ENCODE results near the gene KIF24. TPM values are rescaled to one million over a fixed set of nuclear protein-coding genes. Genes with fewer than 3 reads are reported as not detected.
"Not testable (repeated sequence)": the region's sequence is repeated elsewhere in the genome, so short reads cannot be mapped to it uniquely, and the experiment has no call there.

KIF24 gene
- total and polyA plus RNA-seq, 2 donors (not counting 1 experiment from before 2014, with no cell fraction given) = 0.07 to 0.79 TPM

- H3K27me3 ChIP-seq (replicated peaks in 1 of 4; ENCODE audit: control extremely low read depth in 1 of 4, control insufficient read depth in 3 of 4, insufficient read depth in 4 of 4, low read length in 3 of 4); H3K27ac ChIP-seq (ENCODE audit: low read length in 2 of 2); H3K9me3 Mint-ChIP-seq (ENCODE audit: insufficient read depth); H2AFZ ChIP-seq (ENCODE audit: insufficient read depth, low read depth, low read length, poor library complexity, severe bottlenecking); H3K27me3 Mint-ChIP-seq; H3K4me3 Mint-ChIP-seq; H3K4me1 Mint-ChIP-seq; H3K27ac Mint-ChIP-seq; DNase-seq; H3K4me3 ChIP-seq (ENCODE audit: control extremely low read depth in 1 of 5, extremely low read depth in 1 of 5, insufficient read depth in 1 of 5, low read depth in 2 of 5, low read length in 4 of 5); H3K36me3 ChIP-seq (replicated peaks in 1 of 2; ENCODE audit: control extremely low read depth in 1 of 2, control insufficient read depth in 1 of 2, extremely low read depth in 1 of 2, insufficient read depth in 2 of 2, low read length in 1 of 2); H3K4me1 ChIP-seq (ENCODE audit: control insufficient read depth in 2 of 2, insufficient read depth in 2 of 2, low read length in 2 of 2); POLR2A ChIA-PET; H3K4me2 ChIP-seq (replicated peaks; ENCODE audit: low read depth, low read length, poor library complexity, severe bottlenecking); H4K20me1 ChIP-seq (ENCODE audit: control insufficient read depth, insufficient read depth, low read length, poor library complexity, severe bottlenecking); H3K9ac ChIP-seq (ENCODE audit: low read length); H3K79me2 ChIP-seq (ENCODE audit: control insufficient read depth, insufficient read depth, low read length); intact Hi-C loops (cut with micrococcal nuclease); ATAC-seq (ENCODE audit: low read depth): not testable (repeated sequence)
- WGBS (ENCODE audit: insufficient coverage) = 94% methylated on average over 3 of the region's 5 CpGs
- CTCF ChIA-PET = interaction anchor here (0.8 kb wide), 1 partner anchor 37 kb away, joined by 3 read pairs; no protein-coding TSS in a partner anchor
- peaks cover 0 to 29% (median 0%) of the 10 kb centered on the region in 3 donors for H3K9me3 ChIP-seq (ENCODE audit: control extremely low read depth in 1 of 3, control insufficient read depth in 2 of 3, insufficient read depth in 1 of 3, low read length in 2 of 3)
Measured at GRCh38 chr9:34368796-34369195, 39.7 kb upstream of the KIF24 start.

- H3K9ac ChIP-seq (ENCODE audit: low read length); H2AFZ ChIP-seq (ENCODE audit: insufficient read depth, low read depth, low read length, poor library complexity, severe bottlenecking); intact Hi-C loops (cut with micrococcal nuclease); H3K36me3 ChIP-seq (replicated peaks in 1 of 2; ENCODE audit: control extremely low read depth in 1 of 2, control insufficient read depth in 1 of 2, extremely low read depth in 1 of 2, insufficient read depth in 2 of 2, low read length in 1 of 2); H3K27ac Mint-ChIP-seq; H4K20me1 ChIP-seq (ENCODE audit: control insufficient read depth, insufficient read depth, low read length, poor library complexity, severe bottlenecking); DNase-seq; H3K27me3 ChIP-seq (replicated peaks in 1 of 4; ENCODE audit: control extremely low read depth in 1 of 4, control insufficient read depth in 3 of 4, insufficient read depth in 4 of 4, low read length in 3 of 4); POLR2A ChIA-PET; H3K4me1 ChIP-seq (ENCODE audit: control insufficient read depth in 2 of 2, insufficient read depth in 2 of 2, low read length in 2 of 2); ATAC-seq (ENCODE audit: low read depth); H3K4me3 Mint-ChIP-seq; H3K4me2 ChIP-seq (replicated peaks; ENCODE audit: low read depth, low read length, poor library complexity, severe bottlenecking); H3K27me3 Mint-ChIP-seq; H3K4me3 ChIP-seq (ENCODE audit: control extremely low read depth in 1 of 5, extremely low read depth in 1 of 5, insufficient read depth in 1 of 5, low read depth in 2 of 5, low read length in 4 of 5); CTCF ChIA-PET; H3K4me1 Mint-ChIP-seq; H3K27ac ChIP-seq (ENCODE audit: low read length in 2 of 2); H3K79me2 ChIP-seq (ENCODE audit: control insufficient read depth, insufficient read depth, low read length); H3K9me3 Mint-ChIP-seq (ENCODE audit: insufficient read depth): not testable (repeated sequence)
- WGBS (ENCODE audit: insufficient coverage) = 86% methylated on average over 2 of the region's 3 CpGs
- H3K9me3 ChIP-seq (ENCODE audit: control extremely low read depth in 1 of 3, control insufficient read depth in 2 of 3, insufficient read depth in 1 of 3, low read length in 2 of 3) = peaks cover 0 to 29% (median 0%) of the 10 kb centered on the region in 3 donors
Measured at GRCh38 chr9:34367751-34368410, 38.8 kb upstream of the KIF24 start.
